ENCODE measurements around the gene CENPU. TPM values are rescaled to one million over a fixed set of nuclear protein-coding genes. Genes with fewer than 3 reads are reported as not detected.

CENPU gene
- total RNA-seq, 1 experiment from 2014 or later: 124 TPM

GRCh38 chr4:184748251-184748652, 14.4 kb upstream of the CENPU start:
- Mint-ChIP-seq H3K9me3 (no peaks in the 10 kb centered on the region; a peak in 3 of 5 replicates), H3K4me3 (no peak overlapping the region), H3K36me3 (ENCODE audit: insufficient read depth in 1 of 3, low read depth in 3 of 3) (no peaks in the 10 kb centered on the region), H3K27ac (no peak overlapping the region; a peak in 1 of 7 replicates), H3K27me3 (ENCODE audit: low read depth) (peaks cover 13% of the 10 kb centered on the region), H3K4me1 (peaks cover 44 to 46% of the 10 kb centered on the region in 2 experiments)
- Histone ChIP-seq H3K27ac (ENCODE audit: insufficient read length, low read depth, low read length) (no peak overlapping the region), H3K23me2 (ENCODE audit: insufficient read length, low read depth, low read length, poor library complexity, severe bottlenecking) (no peaks in the 10 kb centered on the region), H3K9ac (ENCODE audit: extremely low read depth, insufficient read length, low read length) (no peak overlapping the region), H4K91ac (ENCODE audit: insufficient read length, low read depth, low read length) (no peak overlapping the region), H3T11ph (ENCODE audit: low read length) (no peak overlapping the region), H3K23ac (ENCODE audit: insufficient read length, low read depth, low read length) (no peak overlapping the region), H4K8ac (replicated peaks; ENCODE audit: insufficient read length, low read depth, low read length) (no peak overlapping the region), H3K9me3 (ENCODE audit: control insufficient read depth, low read depth, low read length) (no peaks in the 10 kb centered on the region), H2BK12ac (ENCODE audit: insufficient read length, low read depth, low read length) (no peak overlapping the region), H4K20me1 (ENCODE audit: control insufficient read depth, insufficient read depth, insufficient read length) (peaks cover 2% of the 10 kb centered on the region), H3K27me3 (ENCODE audit: insufficient read depth, low read length) (no peaks in the 10 kb centered on the region), H2BK20ac (ENCODE audit: low read depth, low read length, poor library complexity, severe bottlenecking) (no peak overlapping the region), H3K18ac (ENCODE audit: insufficient read length, low read depth, low read length) (no peak overlapping the region), H3K4me1 (ENCODE audit: insufficient read depth, low read length) (peaks cover 3% of the 10 kb centered on the region; the same call in 1 of the 2 replicates), H2BK120ac (ENCODE audit: low read depth, low read length, poor library complexity, severe bottlenecking) (no peak overlapping the region), H3K14ac (ENCODE audit: insufficient read depth, low read length) (no peak overlapping the region), H3K79me2 (ENCODE audit: insufficient read depth, low read length) (no peaks in the 10 kb centered on the region), H4K5ac (ENCODE audit: insufficient read length, low read depth, low read length) (no peak overlapping the region), H2AK5ac (ENCODE audit: insufficient read length, low read length) (no peak overlapping the region), H2BK5ac (ENCODE audit: insufficient read length, low read length) (no peak overlapping the region), H3K4me2 (ENCODE audit: insufficient read depth, insufficient read length, low read length) (no peak overlapping the region), H3K79me1 (ENCODE audit: insufficient read depth, low read depth, low read length, poor library complexity, severe bottlenecking) (no peaks in the 10 kb centered on the region), H2AFZ (ENCODE audit: low read length) (no peak overlapping the region), H3K56ac (ENCODE audit: insufficient read length, low read depth, low read length) (no peak overlapping the region), H2BK15ac (ENCODE audit: low read depth, low read length) (no peak overlapping the region), H3K4ac (ENCODE audit: low read depth, low read length) (no peak overlapping the region)
- no CpG with 5 or more reads among the region's 8 CpGs for WGBS (ENCODE audit: extremely low coverage, insufficient read length, low lambda C conversion rate)
- TF ChIP-seq CTCF (conservative IDR thresholded peaks at IDR 0.05): no peak
- DNase-seq: no peak

All from H9 (cell line).